GM18858 (cell line): ENCODE results near the gene ZNF117.
"Not testable (repeated sequence)": the region's sequence is repeated elsewhere in the genome, so short reads cannot be mapped to it uniquely, and the experiment has no call there.

Experiments
- ATAC-seq: cut with Tn5 transposase; IDR thresholded peaks from one replicate; pipeline ENCODE4 v1.9.1; 2021; ENCODE audit not compliant: unreplicated experiment

Gene ZNF117

GRCh38 chr7:64997164-64997908 is 6.5 kb upstream of the ZNF117 start:
- ATAC-seq, result no peak

- no peak for ATAC-seq
Observed at GRCh38 chr7:64996305-64996704, 5.5 kb upstream of the ZNF117 start.

GRCh38 chr7:64993901-64994300 is 3.1 kb upstream of the ZNF117 start:
- no peak for ATAC-seq

GRCh38 chr7:64992971-64993370 is 2.1 kb upstream of the ZNF117 start:
- ATAC-seq, result no peak

- no peak for ATAC-seq
Observed at GRCh38 chr7:64990216-64990615, 620 bp downstream of the ZNF117 start.

GRCh38 chr7:64978497-64979203 is 12.2 kb downstream of the ZNF117 start:
- no peak for ATAC-seq

- no peak for ATAC-seq
Observed at GRCh38 chr7:64965594-64965993, 25.2 kb downstream of the ZNF117 start.

GRCh38 chr7:64959072-64959747 is 31.6 kb downstream of the ZNF117 start:
- no peak for ATAC-seq

- no peak for ATAC-seq
Observed at GRCh38 chr7:64951250-64951848, 39.5 kb downstream of the ZNF117 start.

- ATAC-seq, result not testable (repeated sequence)
Observed at GRCh38 chr7:64950673-64951072, 40.2 kb downstream of the ZNF117 start.

GRCh38 chr7:64948774-64949173 is 42.1 kb downstream of the ZNF117 start:
- ATAC-seq, result not testable (repeated sequence)

GRCh38 chr7:64947252-64948000 is 43.4 kb downstream of the ZNF117 start:
- ATAC-seq, result no peak

GRCh38 chr7:64946772-64947171 is 44.1 kb downstream of the ZNF117 start:
- no peak for ATAC-seq

GRCh38 chr7:64945503-64946175 is 45.2 kb downstream of the ZNF117 start:
- no peak for ATAC-seq

- ATAC-seq, result not testable (repeated sequence)
Observed at GRCh38 chr7:64944667-64945502, 46.0 kb downstream of the ZNF117 start.

GRCh38 chr7:64940021-64940420 is 50.8 kb downstream of the ZNF117 start:
- ATAC-seq, result not testable (repeated sequence)

GRCh38 chr7:64938540-64938939 is 52.3 kb downstream of the ZNF117 start:
- ATAC-seq, result no peak

- ATAC-seq, result no peak
Observed at GRCh38 chr7:64934478-64934877, 56.4 kb downstream of the ZNF117 start.
